Effector memory CD4-positive, alpha-beta T cell (primary cell): ENCODE data around the gene PDK2.

Experiments used
- DNase-seq, 3 donors: peaks; one replicate each; pipeline ENCODE4 v3.0.0-alpha.2; 2020
- H3K27ac ChIP-seq: 2 replicates; pipeline ENCODE4 v1.7.0; 2013; ENCODE audit warnings: mild to moderate bottlenecking, low read length, moderate library complexity; ENCODE audit not compliant: insufficient read depth, poor library complexity, severe bottlenecking
- H3K27me3 ChIP-seq: replicated peaks from 2 replicates; pipeline ENCODE4 v1.7.0; 2013; ENCODE audit warnings: mild to moderate bottlenecking, low read length; ENCODE audit not compliant: insufficient read depth, control insufficient read depth, poor library complexity, severe bottlenecking
- H3K36me3 ChIP-seq: 2 replicates; pipeline ENCODE4 v1.7.0; 2013; ENCODE audit warnings: mild to moderate bottlenecking, low read length, moderate library complexity; ENCODE audit not compliant: control insufficient read depth, insufficient read depth
- H3K4me1 ChIP-seq: 2 replicates; pipeline ENCODE4 v1.7.0; 2013; ENCODE audit warnings: low read length, mild to moderate bottlenecking; ENCODE audit not compliant: control insufficient read depth, insufficient read depth, poor library complexity, severe bottlenecking
- H3K4me3 ChIP-seq: 2 replicates; pipeline ENCODE4 v1.7.0; 2013; ENCODE audit warnings: low read length, low read depth, mild to moderate bottlenecking; ENCODE audit not compliant: insufficient read depth, poor library complexity, severe bottlenecking
- H3K9me3 ChIP-seq: 2 replicates; pipeline ENCODE4 v1.7.0; 2013; ENCODE audit warnings: mild to moderate bottlenecking, low read length, moderate library complexity; ENCODE audit not compliant: control insufficient read depth

Gene PDK2

DNA sequence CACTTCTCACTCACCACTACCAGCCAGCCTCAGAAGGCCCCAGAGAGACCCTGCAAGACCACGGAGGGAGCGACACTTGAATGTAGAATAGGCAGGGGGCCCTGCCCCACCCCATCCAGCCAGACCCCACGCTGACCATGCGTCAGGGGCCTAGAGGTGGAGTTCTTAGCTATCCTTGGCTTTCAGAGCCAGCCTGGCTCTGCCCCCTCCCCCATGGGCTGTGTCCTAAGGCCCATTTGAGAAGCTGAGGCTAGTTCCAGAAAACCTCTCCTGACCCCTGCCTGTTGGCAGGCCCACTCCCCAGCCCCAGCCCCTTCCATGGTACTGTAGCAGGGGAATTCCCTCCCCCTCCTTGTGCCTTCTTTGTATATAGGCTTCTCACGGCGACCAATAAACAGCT is 5.1 kb upstream of the PDK2 start:
- H3K9me3 ChIP-seq = no peaks in the 10 kb centered on the region
- no peak overlapping the region for H3K4me3 ChIP-seq
- DNase-seq = no peak
- H3K27ac ChIP-seq = no peak overlapping the region
- H3K36me3 ChIP-seq = no peaks in the 10 kb centered on the region
- no peaks in the 10 kb centered on the region for H3K27me3 ChIP-seq
- H3K4me1 ChIP-seq = no peaks in the 10 kb centered on the region

DNA sequence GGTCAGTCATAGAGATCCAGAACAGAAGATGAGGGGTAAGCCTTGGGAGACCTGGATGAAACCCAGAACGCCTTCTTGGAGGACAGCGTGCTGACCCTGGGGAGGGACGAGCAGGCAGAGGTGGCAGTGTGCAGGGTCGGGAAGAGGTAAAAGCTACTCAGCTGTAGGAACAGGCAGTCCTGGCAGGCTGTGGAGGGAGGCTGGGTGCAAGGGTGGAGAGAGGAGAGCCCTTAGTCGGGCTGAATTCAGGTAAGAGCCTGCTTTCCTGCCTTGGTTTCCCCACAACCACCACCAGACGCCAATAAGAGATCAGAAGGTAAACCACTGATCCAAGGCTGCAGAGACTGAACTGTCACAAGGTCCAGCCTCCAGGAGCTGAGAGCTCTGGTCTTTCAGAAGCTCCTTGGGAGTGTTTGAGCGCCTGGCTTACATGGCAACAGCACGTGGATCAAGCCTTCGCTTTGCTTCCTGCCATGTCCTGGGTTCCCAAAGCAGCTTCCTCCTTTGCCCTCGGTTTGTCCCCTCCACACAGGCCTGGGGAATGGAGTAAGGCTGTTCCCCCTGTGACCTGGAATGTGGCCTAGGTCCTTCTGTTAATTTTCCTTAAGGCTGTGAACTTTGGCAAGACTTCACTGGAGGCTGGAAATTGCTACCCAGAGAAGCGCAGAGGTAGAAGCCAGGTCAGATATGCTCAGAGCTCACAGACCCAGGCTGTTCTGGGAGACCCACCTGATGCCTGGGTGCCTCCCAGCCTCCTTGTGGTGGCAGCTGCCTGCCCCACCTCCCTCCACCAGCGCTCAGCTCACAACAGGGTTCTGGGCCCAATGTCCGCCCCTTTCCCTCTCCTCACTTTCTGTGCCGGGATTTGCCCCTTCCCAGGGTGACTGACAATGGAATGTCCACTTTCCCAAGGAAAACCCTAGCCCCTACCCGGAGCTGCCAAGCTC is 3.9 kb upstream of the PDK2 start:
- no peaks in the 10 kb centered on the region for H3K27me3 ChIP-seq

DNA sequence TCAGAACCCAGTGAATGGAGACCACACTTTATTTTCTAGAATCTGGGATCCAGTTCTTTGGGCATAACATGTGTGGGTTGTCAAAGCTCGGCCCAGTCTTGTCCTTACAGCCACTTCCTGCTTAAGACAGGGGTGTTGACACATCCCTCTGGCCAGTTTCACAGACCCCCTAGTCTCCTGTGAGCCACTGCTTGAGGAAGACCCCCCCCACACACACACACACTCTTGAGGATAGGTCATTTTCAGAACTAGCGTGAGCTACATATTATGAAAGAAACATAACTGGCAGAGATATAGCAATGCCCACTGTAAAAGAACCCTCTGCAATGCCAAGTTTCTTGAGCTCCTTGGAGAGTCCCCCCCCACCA is 3.2 kb upstream of the PDK2 start:
- Histone ChIP-seq H3K9me3 (no peaks in the 10 kb centered on the region), H3K36me3 (no peaks in the 10 kb centered on the region), H3K27ac (no peak overlapping the region), H3K27me3 (no peaks in the 10 kb centered on the region), H3K4me1 (peaks cover 14% of the 10 kb centered on the region), H3K4me3 (no peak overlapping the region)
- DNase-seq = no peak

More for the DNA sequence above, 3.9 kb upstream of the PDK2 start:
- Histone ChIP-seq H3K27ac (no peak overlapping the region), H3K4me1 (peaks cover 9% of the 10 kb centered on the region), H3K9me3 (no peaks in the 10 kb centered on the region), H3K4me3 (no peak overlapping the region), H3K36me3 (no peaks in the 10 kb centered on the region)
- no peak for DNase-seq

GRCh38 chr17:50093246-50093645 is 1.9 kb upstream of the PDK2 start:
- Histone ChIP-seq H3K4me1 (peaks cover 14% of the 10 kb centered on the region), H3K27ac (no peak overlapping the region), H3K27me3 (no peaks in the 10 kb centered on the region), H3K4me3 (no peak overlapping the region), H3K36me3 (no peaks in the 10 kb centered on the region), H3K9me3 (no peaks in the 10 kb centered on the region)
- no peak for DNase-seq

DNA sequence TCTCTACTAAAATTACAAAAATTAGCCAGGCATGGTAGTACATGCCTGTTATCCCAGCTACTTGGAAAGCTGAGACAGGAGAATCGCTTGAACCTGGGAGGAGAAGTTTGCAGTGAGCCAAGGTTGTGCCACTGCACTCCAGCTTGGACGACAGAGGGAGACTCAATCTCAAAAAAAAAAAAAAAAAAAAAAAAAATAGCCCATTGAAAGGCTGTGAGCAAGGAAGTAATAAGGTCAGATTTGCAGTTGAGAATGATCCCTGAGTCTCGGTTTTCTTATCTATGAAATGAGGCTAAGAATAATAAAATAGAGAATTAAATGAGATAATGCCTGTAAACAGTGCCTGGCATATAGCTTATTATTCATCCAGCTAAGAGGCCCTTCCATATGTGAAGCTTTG is 1.3 kb upstream of the PDK2 start:
- DNase-seq = no peak
- peaks cover 5% of the 10 kb centered on the region for H3K36me3 ChIP-seq
- peaks cover 14% of the 10 kb centered on the region for H3K4me1 ChIP-seq
- no peaks in the 10 kb centered on the region for H3K27me3 ChIP-seq
- peak overlapping the region; percentile 85 for H3K27ac ChIP-seq
- H3K4me3 ChIP-seq = no peak overlapping the region
- no peaks in the 10 kb centered on the region for H3K9me3 ChIP-seq

DNA sequence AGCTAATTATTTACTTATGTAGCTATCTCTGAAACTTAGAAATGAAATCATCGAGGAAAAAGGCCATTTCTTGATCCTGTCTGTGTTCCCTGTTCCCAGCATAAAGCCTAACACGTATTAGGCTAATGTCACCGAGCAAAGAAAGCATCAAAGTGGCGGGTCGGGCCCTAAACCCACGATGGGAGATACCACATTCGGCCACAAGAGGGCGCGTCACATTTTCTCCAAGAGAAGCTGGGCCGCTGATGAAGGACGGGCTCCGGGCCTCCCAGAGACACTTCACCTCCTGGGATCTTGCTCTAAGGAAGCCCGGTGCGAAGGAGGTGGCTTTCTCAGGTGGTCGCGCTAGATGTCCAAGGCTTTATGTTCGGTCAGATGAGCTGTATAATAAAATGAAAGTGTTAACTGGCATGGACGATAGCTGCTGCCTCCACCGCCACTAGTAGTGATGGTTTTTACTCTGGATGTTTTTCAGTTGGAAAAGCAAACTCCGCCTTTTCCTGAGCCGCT is 853 bp upstream of the PDK2 start:
- Histone ChIP-seq H3K36me3 (peaks cover 10% of the 10 kb centered on the region), H3K27ac (peak overlapping the region; percentile 85), H3K4me1 (peaks cover 14% of the 10 kb centered on the region), H3K9me3 (no peaks in the 10 kb centered on the region), H3K27me3 (no peaks in the 10 kb centered on the region), H3K4me3 (peak overlapping the region; percentile 82)
- peak; percentile 75 to 85 (median 76) for DNase-seq

GRCh38 chr17:50095626-50096037 is 481 bp downstream of the PDK2 start:
- H3K27ac ChIP-seq = peak overlapping the region; percentile 72
- peak overlapping the region; percentile 82 for H3K4me3 ChIP-seq
- H3K9me3 ChIP-seq = no peaks in the 10 kb centered on the region
- peaks cover 14% of the 10 kb centered on the region for H3K4me1 ChIP-seq
- H3K27me3 ChIP-seq = no peaks in the 10 kb centered on the region
- H3K36me3 ChIP-seq = peaks cover 11% of the 10 kb centered on the region
- DNase-seq = no peak

DNA sequence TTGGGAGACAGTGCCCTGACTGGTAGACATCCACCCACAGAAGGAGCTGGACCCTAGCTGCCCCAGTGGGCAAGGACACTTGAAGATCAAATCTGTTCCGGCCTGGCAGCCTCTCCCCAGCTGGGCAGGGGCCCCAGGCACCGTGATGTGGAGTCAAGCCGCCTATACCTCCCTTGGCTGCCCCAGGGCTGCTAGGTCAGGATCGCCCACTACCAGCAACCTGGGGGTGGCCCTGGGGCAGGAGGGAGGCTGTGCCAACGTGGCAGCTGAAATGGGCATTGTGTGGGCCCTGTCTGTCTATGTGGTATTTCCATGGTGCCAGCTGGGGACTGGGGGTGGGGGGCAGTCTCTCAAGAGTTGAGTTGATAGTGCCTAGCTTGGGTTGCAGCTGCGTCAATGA is 941 bp downstream of the PDK2 start:
- H3K4me3 ChIP-seq = peak overlapping the region; percentile 82
- DNase-seq = no peak
- no peaks in the 10 kb centered on the region for H3K27me3 ChIP-seq
- H3K4me1 ChIP-seq = peaks cover 14% of the 10 kb centered on the region
- H3K36me3 ChIP-seq = peaks cover 15% of the 10 kb centered on the region
- H3K9me3 ChIP-seq = no peaks in the 10 kb centered on the region
- H3K27ac ChIP-seq = peak overlapping the region; percentile 72

DNA sequence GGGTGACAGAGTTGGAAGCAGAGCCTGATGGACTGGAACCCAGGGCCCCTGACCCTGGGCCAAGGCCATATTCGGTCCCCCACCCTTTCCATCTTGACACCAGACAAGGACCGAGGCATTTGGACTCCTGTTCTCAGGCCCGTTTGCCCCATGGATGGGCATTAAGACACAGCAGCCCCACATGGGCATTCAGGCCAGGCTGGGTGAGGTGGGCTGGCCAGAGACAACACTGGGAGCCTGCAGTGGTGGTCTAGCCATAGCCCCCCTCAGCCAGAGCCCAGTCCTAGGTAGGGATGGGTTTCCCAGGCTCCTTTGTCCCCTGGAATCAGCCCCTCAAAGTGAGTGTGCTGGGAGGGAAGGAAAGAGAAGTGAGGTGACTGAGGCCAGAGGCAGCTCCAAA is 1.6 kb downstream of the PDK2 start:
- Histone ChIP-seq H3K4me3 (no peak overlapping the region), H3K27ac (no peak overlapping the region), H3K27me3 (no peaks in the 10 kb centered on the region), H3K4me1 (peaks cover 14% of the 10 kb centered on the region), H3K36me3 (peaks cover 19% of the 10 kb centered on the region), H3K9me3 (no peaks in the 10 kb centered on the region)
- DNase-seq = no peak

GRCh38 chr17:50097455-50097854 is 2.3 kb downstream of the PDK2 start:
- Histone ChIP-seq H3K27me3 (no peaks in the 10 kb centered on the region), H3K9me3 (no peaks in the 10 kb centered on the region), H3K36me3 (peaks cover 19% of the 10 kb centered on the region), H3K4me3 (no peak overlapping the region), H3K4me1 (peaks cover 14% of the 10 kb centered on the region), H3K27ac (no peak overlapping the region)
- no peak for DNase-seq
